Central memory CD4-positive, alpha-beta T cell (primary cell): ENCODE results near the gene DNAAF2.
"Not testable (repeated sequence)": the region's sequence is repeated elsewhere in the genome, so short reads cannot be mapped to it uniquely, and the experiment has no call there.

ENCODE experiments used
- DNase-seq: peaks from one replicate; pipeline ENCODE4 v3.0.0; 2022

Gene DNAAF2

DNA sequence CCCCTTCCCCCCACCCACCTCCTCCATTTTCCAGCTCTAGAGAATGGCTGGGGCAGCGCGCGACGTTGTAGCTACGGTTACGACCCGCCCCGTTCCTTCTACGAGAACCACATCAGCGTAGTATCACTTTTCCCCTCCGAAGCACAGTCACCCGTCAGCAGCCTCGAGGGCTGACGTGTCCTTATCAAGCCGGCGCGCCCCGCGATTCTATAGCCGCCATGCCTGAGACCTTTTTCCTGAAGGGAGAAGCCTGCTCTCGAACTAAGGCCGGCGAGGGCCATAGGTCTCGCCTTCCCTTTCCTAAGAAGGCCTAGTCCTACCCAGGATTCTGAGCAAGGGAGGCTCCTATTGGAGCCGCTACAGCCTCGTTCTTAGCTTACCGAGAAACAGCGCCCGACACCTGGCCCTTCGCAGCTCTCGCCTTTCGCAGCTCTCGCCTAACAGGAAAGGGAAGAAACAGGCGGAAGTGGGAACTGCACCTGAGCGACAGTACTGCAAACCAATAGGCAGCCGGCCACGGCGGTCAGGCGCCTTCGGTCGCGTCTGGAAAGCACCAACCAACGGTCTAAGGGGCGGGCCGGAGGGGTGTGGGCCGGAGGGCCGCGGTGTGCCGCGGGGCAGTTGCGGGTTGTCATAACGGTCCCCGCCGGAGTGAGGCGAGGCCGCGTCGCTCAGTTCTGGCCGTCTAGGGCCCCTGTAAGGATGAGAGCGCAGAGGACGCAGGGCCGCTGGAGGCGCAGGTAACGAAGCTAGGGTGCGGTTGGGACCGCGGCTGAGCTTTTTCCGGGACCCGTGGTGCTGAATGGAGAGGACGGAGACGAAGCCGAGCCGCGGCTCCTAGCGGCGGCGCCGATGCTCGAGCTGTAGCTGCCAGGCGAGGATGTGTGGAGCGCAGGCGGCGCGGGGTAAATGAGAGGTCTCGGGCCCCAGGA is 14.6 kb downstream of the DNAAF2 start, which contains the start of the genes MGAT2 and RPL36AL:
TSS of gene MGAT2 (plus strand) at position 618 of the 932 bp plus-strand sequence. CDS start 470 bp downstream, outside the sequence.
TSS of gene RPL36AL (minus strand) at position 445 of the 932 bp plus-strand sequence. CDS start 1,522 bp downstream, outside the sequence.
- DNase-seq: peak; percentile 96

DNA sequence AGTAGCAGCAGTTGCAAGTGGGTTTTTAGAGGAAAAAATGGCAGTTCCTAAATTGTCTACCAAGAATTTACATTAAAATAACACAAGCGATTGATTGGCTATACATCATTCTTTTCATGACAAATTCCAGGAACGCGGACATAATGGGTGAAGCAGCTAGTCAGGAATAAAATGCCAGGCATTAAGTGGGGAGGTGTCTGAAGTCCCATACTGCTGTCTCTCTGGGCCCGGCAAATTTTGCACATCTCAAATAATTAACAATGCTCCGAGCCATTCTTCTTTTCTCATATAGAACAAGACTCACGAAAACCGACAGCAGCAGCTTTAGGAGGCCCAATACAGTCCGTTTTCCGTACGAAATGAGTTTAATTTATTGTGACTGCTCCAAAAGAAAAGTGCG is 15.3 kb downstream of the DNAAF2 start:
- DNase-seq: no peak

DNA sequence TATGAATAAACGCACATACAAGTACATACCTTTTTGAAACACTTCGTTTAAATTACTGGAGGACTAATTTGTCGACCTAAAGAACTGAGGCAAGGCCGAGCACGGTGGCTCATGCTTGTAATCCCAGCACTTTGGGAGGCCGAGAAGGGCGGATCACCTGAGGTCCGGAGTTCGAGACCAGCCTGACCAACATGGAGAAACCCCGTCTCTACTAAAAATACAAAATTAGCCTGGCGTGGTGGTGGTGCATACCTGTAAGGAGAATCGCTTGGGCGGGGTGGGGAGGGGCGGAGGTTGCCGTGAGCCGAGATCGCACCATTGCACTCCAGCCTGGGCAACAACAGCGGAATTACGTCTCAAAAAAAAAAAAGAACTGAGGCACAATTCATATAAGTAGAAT is 15.8 kb downstream of the DNAAF2 start:
- not testable (repeated sequence) for DNase-seq

DNA sequence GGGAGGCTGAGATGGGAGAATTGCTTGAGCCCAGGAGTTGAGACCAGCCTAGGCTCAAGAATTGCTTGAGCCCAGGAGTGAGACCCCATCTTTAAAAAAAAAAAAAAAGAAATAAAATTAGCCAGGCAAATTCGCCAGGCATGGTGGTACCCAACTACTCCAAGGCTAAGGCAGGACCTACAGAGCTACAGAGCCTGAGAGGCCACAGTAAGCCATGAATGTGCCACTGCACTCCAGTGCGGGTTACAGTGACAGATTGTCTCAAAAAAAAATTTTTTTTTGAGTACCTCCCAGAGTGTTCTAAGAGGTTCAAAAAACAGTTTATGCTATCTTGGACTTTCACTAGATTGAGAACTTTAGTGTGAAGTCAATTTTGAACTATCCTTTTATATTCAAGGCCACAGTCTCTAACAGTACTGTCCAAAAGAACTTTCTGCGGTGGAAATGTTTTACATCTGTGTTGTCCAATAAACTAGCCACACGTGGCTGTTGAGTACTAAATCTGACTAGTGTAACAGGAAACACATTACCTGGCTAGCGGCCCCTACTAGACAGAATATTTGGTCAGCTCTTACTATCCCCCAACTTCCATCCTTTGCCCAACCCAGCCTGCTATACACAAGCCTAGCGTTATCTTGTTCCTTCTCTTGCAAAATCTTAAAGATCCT is 17.1 kb downstream of the DNAAF2 start:
- no peak for DNase-seq

DNA sequence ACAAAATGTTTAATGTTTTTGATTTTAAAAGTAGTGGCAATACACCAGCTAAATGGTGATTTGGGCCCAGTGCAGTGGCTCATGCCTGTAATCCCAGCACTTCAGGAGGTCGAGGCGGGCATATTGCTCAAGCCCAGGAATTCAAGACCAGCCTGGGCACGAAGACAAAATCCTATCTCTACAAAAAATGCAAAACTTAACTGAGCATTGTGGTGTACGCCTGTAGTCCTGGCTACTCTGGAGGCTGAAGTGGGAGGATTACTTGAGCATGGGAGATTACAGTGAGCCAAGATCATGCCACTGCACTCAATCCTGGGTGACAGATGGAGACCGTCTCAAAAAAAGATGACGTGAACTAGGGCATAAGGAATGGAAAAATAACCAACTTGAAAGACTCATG is 19.3 kb downstream of the DNAAF2 start:
- no peak for DNase-seq

DNA sequence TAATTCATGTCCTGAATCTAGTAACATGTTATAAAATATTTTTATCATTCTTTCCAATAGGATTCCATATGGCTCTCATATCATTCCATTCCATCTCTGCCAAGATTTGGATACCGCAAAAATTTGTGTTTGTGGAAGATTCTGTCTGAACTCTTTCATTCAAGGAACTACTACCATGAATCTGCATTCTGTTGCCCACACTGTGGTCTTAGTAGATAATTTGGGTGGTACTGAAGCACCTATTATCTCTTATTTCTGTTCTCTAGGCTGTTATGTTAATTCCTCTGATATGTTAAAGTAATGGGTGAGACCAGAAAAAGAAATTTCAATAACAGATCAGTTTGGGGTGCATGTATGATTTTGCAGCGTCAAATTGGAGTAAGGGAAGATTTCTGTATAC is 20.8 kb downstream of the DNAAF2 start:
- DNase-seq: no peak

DNA sequence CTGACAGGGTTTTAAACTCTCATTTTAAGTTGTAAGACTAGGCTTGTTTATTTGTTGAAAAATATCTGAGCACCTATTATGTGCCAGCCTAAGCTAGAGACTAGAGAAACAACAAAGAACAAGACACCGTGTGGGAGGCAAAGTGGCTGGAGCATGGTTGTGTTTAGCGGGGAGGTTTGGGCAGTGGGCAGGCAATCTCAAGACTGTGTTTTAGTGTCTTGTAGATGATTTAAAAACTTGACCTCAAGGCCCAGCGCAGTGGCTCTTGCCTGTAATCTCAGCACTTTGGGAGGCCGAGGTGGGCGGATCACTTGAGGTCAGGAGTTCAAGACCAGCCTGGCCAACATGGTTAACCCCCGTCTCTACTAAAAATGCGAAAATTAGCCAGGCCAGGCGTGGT is 22.4 kb downstream of the DNAAF2 start:
- no peak for DNase-seq

DNA sequence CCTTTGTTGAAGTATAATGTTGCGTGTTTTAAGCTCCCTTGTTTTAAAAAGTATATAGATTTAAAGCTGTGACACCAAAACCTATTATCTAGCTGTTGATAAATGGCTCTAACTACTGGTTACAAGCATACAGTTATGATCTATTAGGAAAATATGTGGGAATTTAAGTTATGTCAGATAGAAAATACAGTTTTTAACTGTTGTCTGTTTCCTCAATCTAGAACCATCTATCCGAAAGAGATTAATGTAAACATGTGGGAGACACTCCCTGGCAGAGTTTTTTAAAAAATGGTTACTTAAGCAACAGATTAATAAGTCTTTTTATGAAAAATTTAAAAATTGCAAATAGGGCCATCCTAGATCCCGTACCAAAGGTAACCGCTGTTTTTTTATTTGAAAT is 22.8 kb downstream of the DNAAF2 start:
- DNase-seq: no peak

DNA sequence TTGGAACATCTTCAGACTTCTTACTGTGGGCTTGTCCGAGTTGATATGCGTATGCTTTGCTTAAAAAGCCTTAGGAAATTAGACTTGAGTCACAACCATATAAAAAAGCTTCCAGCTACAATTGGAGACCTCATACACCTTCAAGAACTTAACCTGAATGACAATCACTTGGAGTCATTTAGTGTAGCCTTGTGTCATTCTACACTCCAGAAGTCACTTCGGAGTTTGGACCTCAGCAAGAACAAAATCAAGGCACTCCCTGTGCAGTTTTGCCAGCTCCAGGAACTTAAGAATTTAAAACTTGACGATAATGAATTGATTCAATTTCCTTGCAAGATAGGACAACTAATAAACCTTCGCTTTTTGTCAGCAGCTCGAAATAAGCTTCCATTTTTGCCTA is 27.5 kb downstream of the DNAAF2 start:
- DNase-seq: no peak

DNA sequence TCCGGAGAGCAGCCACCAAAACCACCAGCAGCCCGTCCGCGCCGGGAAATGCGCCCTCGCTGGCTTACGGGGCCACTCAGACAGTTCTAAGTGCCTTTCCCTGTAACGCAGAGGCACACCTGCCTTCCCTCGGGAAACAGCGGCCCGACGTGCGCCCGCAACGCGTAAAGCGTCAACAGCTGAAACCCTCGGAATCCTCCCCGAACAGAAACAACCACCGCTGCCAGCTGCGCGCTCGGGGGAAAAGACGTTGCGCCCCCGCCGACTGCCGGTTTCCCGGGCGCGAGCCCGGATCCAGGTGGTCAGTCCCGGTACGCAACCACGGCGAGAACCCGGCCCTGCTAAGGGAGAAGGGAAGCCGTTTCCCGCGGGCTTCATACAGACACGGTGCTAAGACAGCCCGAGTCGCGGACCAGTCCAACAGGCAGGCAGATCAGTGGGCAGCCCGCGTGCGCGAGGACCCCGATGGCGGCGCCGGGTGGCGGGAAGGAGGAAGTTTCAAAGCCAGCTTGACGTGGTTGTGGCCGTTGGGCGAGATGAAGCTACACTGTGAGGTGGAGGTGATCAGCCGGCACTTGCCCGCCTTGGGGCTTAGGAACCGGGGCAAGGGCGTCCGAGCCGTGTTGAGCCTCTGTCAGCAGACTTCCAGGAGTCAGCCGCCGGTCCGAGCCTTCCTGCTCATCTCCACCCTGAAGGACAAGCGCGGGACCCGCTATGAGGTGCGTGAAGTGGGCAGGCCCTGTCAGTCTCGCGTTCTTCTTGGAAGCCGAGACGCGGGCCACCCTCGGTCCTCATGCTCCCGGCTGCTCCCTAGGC is 36.4 kb downstream of the DNAAF2 start, which contains the start of gene LRR1:
TSS of gene LRR1 (plus strand) at position 456 of the 816 bp plus-strand sequence. CDS start at position 537, 81 bp downstream.
- peak; percentile 86 for DNase-seq

DNA sequence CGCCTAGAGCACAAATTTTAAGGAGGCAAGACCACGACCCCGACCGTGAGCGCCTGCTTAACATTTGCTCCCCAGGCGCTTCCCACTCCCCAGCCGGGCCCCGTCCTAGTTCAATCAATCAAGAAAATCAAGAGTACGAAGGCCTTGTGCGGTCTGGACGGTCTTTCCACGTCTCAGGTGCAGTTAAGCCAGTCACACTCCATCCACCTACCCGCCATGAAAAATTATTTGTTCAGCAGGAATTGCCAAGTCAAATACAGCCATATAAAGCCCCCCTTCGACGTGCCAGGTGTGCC is 36.9 kb downstream of the DNAAF2 start:
- no peak for DNase-seq

DNA sequence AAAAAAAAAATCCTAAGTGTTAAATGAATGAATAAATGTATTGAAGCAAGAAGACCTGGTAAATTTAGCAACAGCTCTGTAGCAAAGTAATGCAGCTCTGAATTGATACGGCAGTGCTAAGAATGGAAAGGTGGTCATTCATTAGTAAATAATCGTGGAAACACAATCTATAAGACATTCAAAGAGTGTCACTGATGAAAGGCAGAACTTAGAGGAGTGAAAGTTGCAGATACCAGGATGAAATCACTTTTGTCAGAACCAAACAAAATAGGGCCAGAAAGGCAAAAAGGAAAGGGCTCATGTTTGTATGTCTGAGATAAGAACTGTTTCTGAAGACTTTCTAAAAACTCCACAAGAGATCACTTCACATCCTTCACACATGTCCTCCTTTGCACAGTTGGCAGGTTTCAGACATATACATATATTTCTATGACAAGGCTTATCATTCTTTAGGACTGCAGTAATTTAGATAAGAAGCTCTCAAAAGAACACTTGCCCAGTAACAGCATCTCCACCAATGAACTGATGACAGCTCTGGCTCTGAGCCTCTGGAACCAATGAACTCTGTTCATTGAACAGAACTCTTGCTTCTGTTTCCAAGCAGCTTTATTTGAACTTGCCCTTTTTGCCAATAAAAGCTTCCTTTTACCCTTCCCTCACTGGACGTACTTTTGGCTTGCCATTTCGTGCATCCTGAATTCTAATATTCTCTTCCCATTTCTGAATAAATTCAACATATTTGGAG is 40.5 kb downstream of the DNAAF2 start:
- DNase-seq: no peak

DNA sequence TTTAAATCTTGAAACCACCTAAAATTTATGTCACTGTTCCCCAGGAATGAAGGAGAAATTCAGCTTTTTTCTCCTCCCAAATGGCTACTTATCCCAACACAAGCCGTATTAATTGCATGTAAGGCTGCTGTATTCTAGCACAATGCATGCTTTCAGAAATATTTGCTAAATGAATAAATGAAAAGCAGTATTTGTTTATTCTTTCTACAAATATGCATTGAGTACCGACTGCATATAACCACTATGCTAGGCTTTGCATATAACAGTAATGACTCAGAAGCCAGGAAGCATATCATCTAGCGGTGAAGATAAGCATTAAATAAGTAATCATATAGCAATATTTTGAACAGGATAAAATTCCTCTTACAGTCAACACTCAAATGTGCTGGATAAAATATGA is 42.0 kb downstream of the DNAAF2 start:
- DNase-seq: no peak

DNA sequence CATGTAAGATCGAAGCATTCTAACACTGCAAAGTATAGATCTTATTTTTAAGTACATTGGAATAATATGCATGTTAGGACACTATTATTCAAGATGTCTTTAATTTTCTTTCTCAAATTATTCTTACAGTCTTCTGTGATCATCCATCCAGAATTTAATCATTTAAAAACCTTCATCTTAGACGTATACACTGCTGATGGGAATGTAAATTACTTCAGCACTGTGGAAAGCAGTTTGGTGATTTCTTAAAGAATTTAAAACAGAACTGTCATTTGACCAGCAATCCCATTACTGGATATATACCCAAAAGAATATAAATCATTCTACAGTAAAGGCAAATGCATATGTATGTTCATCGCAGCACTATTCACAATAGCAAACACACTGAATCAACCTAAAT is 45.7 kb downstream of the DNAAF2 start:
- DNase-seq: no peak

DNA sequence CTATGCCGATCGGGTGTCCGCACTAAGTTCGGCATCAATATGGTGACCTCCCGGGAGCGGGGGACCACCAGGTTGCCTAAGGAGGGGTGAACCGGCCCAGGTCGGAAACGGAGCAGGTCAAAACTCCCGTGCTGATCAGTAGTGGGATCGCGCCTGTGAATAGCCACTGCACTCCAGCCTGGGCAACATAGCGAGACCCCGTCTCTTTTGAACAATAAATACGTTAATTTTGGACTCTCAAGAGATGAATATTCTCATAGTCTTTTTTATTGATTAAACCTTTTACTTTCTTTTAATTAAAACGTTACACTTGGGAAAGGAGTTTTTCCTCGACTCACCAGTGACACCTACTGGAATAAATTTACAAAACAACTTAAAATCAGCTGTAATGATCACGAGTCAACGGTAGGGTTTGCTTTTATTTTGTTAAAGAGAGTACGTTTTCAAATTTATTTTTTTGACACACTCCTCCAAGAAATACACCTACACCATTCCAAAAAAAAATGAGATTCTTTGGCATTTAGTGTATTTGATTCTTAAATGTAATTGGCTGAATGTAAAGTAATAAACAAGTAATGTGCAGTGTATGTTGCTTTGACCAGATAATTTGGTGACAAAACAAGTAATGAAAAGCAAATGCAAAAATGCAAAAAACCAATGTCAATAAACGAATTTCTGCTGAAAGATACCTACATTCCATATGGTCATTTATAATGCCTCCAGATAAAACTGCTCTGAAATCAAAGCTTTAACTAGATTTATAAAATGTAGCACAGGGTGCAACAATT is 48.2 kb downstream of the DNAAF2 start:
- peak; percentile 78 for DNase-seq

DNA sequence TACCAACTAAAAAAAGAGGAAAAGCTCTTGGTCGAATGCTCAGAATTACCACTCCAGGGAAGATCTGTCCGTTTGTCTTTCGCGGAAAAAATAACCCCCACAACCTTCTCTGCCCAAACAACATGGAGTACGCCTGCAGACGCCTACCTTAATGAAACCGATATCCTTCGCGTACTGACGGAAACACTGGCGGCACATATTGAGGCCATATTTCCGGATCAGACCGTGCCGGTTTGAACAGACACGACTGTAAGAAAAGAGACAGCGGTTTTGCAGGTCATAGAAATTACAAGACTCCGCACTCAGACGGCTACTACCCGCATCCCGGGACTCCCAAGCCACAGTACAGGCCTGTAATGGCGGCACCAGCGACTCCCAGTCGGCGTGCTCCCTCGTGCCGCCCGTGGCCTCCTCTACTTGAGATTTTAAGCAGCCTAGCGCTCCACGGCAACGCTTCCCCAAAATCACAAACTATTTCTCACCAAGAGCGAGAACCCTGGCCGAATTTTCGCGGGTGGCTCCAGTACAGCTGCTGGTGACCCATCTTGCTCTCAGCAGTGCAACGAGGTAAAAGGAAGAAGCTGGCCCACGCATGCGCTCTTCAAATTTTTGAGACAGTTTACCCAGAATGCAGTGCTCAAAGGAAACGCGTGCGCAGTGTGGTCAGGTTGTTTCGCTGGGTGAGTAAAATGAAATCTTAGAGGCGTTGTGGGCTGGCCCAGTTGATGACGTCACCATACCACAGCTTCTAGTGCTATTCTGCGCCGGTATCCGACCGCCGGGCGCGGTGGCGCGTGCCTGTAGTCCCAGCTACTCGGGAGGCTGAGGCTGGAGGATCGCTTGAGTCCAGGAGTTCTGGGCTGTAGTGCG is 49.0 kb downstream of the DNAAF2 start, which contains the start of gene RPS29:
TSS of gene RPS29 (minus strand) at position 578 of the 870 bp plus-strand sequence. CDS start at position 544, 34 bp downstream.
- peak; percentile 99 for DNase-seq

DNA sequence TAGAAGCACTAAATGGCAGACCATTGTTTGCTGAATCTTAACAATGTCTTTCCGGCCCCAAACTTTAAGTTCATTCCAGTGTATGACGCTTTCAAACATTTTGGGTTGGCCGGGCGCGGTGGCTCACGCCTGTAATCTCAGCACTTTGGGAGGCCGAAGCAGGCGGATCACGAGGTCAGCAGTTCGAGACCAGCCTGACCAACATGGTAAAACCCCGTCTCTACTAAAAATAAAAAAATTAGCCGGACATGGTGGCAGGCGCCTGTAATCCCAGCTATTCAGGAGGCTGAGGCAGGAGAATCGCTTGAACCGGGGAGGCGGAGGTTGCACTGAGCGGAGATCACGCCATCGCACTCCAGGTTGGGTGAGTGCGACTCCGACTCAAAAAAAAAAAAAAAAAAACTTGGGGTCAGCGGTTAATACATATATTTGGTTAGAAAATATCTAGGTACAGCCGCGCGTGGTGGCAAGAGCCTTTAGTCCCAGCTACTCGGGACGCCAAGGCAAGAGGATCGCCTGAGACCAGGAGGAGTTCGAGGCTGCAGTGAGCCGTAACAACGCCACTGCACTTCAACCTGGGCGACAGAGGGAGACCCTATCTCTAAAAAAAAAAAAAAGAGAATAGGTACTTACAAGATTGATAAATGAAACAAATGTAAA is 49.9 kb downstream of the DNAAF2 start:
- not testable (repeated sequence) for DNase-seq

DNA sequence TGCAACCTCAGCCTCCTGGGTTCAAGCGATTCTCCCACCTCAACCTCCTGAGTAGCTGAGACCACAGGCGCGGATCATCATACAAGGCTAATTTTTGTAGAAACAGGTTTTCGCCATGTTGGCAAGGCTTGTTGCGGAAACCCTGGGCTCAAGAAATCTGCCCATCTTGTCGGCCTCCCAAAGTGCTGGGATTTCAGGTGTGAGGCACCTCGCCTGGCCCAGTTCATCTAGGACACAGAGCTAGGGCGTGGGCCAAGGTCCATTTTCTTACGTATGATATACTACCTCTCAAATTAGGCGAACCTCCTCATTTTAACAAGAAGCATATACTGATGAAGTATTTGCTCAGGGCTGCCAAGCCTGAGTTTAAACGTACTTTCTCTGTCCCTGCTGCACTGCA is 51.0 kb downstream of the DNAAF2 start:
- no peak for DNase-seq

DNA sequence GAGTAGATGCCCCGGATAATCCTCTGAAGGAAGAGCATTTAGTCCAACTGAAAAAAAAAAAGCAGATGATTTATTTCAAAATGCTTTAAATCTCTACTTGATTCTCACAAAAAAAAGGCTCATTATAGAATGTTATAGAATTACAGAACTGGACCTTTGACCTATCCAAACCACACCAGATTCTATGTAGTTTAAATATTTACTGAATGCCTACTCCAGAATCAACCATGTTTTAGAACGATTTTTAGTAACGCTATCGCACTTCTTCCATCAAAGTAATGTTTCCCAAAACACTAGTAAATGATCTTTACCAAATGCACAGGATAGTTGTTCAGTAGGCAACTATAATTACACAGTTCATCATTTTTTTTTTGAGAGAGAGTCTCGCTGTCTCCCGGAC is 51.4 kb downstream of the DNAAF2 start:
- DNase-seq: no peak
